Measurements from ENCODE around the gene GRIN2A. TPM values are rescaled to one million over a fixed set of nuclear protein-coding genes. Genes with fewer than 3 reads are reported as not detected.

The GRIN2A gene
- total and polyA plus RNA-seq, 10 donors: under 0.01 to 0.10 (median 0.03) TPM; not detected in 7

GRCh38 chr16:9964426-9964825, 217.8 kb downstream of the GRIN2A start:
- intact Hi-C loops (cut with DNase I; ENCODE audit: low total_unique reads): no loop called here
- Histone ChIP-seq H3K4me3 (no peak overlapping the region), H3K4me1 (no peaks in the 10 kb centered on the region), H3K27me3 (replicated peaks in 1 of 7) (peaks cover 0 to 11% (median 0%) of the 10 kb centered on the region in 7 donors), H3K36me3 (no peaks in the 10 kb centered on the region), H3K27ac (no peak overlapping the region), H3K9me3 (peaks cover 0 to 4% (median 0%) of the 10 kb centered on the region in 8 donors)
- TF ChIP-seq POLR2A (IDR thresholded peaks at IDR 0.05) (no peak), CTCF (IDR thresholded peaks at IDR 0.05 in 8 of 11, conservative IDR thresholded peaks at IDR 0.05 in 3 of 11) (no peak), POLR2AphosphoS5 (IDR thresholded peaks at IDR 0.05) (no peak)
- DNase-seq: no peak
- WGBS, 5 donors: 78 to 91% (median 83%) methylated on average over 6 of the region's 6 CpGs

- WGBS, 5 donors: 81 to 87% (median 84%) methylated on average over 5 of the region's 5 CpGs
Observed at GRCh38 chr16:9957433-9957832, 224.8 kb downstream of the GRIN2A start.

GRCh38 chr16:9957002-9957401, 225.2 kb downstream of the GRIN2A start:
- intact Hi-C loops (cut with DNase I; ENCODE audit: low total_unique reads): no loop called here

More at GRCh38 chr16:9957433-9957832, 224.8 kb downstream of the GRIN2A start:
- no peaks in the 10 kb centered on the region for H3K36me3 ChIP-seq
- no peaks in the 10 kb centered on the region for H3K9me3 ChIP-seq
- no peak for DNase-seq
- intact Hi-C loops (cut with DNase I; ENCODE audit: low total_unique reads): no loop called here
- no peak overlapping the region for H3K4me3 ChIP-seq
- H3K4me1 ChIP-seq: no peaks in the 10 kb centered on the region
- peaks cover 0 to 24% (median 0%) of the 10 kb centered on the region in 7 donors for H3K27me3 ChIP-seq (replicated peaks in 1 of 7)
- TF ChIP-seq CTCF (IDR thresholded peaks at IDR 0.05 in 8 of 11, conservative IDR thresholded peaks at IDR 0.05 in 3 of 11): no peak
- TF ChIP-seq POLR2AphosphoS5 (IDR thresholded peaks at IDR 0.05): no peak
- no peak for TF ChIP-seq POLR2A (IDR thresholded peaks at IDR 0.05)
- H3K27ac ChIP-seq: no peak overlapping the region

GRCh38 chr16:9955677-9956076, 226.6 kb downstream of the GRIN2A start:
- intact Hi-C loops (cut with DNase I; ENCODE audit: low total_unique reads): no loop called here
- TF ChIP-seq POLR2AphosphoS5 (IDR thresholded peaks at IDR 0.05) (no peak), POLR2A (IDR thresholded peaks at IDR 0.05) (no peak), CTCF (IDR thresholded peaks at IDR 0.05 in 8 of 11, conservative IDR thresholded peaks at IDR 0.05 in 3 of 11) (no peak)

More at GRCh38 chr16:9957002-9957401, 225.2 kb downstream of the GRIN2A start:
- Histone ChIP-seq H3K27me3 (replicated peaks in 1 of 7) (peaks cover 0 to 24% (median 0%) of the 10 kb centered on the region in 7 donors), H3K4me1 (no peaks in the 10 kb centered on the region), H3K4me3 (no peak overlapping the region), H3K9me3 (no peaks in the 10 kb centered on the region), H3K36me3 (no peaks in the 10 kb centered on the region), H3K27ac (no peak overlapping the region)
- TF ChIP-seq CTCF (IDR thresholded peaks at IDR 0.05 in 8 of 11, conservative IDR thresholded peaks at IDR 0.05 in 3 of 11): no peak
- TF ChIP-seq POLR2AphosphoS5 (IDR thresholded peaks at IDR 0.05): no peak
- no peak for TF ChIP-seq POLR2A (IDR thresholded peaks at IDR 0.05)
- no peak for DNase-seq

More at GRCh38 chr16:9955677-9956076, 226.6 kb downstream of the GRIN2A start:
- Histone ChIP-seq H3K36me3 (no peaks in the 10 kb centered on the region), H3K4me3 (no peak overlapping the region), H3K27ac (no peak overlapping the region), H3K4me1 (no peaks in the 10 kb centered on the region), H3K27me3 (replicated peaks in 1 of 7) (peaks cover 0 to 24% (median 0%) of the 10 kb centered on the region in 7 donors), H3K9me3 (no peaks in the 10 kb centered on the region)
- WGBS, 5 donors: 71 to 81% (median 71%) methylated on average over 6 of the region's 6 CpGs
- no peak for DNase-seq

Data from spleen (tissue), 11 donors.